GM12875 (cell line): ENCODE data around the gene PABPN1L.
"Not testable (repeated sequence)": the region's sequence is repeated elsewhere in the genome, so short reads cannot be mapped to it uniquely, and the experiment has no call there.

Source experiments
- H3K4me3 ChIP-seq: one replicate; pipeline ENCODE4 v1.5.1; 2011; ENCODE audit warnings: low read depth, low read length, control low read depth
- TF ChIP-seq, protein P1 (sequence below): IDR thresholded peaks from 2 replicates; pipeline ENCODE4 v1.5.1; 2011; ENCODE audit warnings: low read depth, mild to moderate bottlenecking, control low read depth, inconsistent platforms, low read length, moderate library complexity, borderline replicate concordance; ENCODE audit not compliant: insufficient read depth

The PABPN1L gene

DNA sequence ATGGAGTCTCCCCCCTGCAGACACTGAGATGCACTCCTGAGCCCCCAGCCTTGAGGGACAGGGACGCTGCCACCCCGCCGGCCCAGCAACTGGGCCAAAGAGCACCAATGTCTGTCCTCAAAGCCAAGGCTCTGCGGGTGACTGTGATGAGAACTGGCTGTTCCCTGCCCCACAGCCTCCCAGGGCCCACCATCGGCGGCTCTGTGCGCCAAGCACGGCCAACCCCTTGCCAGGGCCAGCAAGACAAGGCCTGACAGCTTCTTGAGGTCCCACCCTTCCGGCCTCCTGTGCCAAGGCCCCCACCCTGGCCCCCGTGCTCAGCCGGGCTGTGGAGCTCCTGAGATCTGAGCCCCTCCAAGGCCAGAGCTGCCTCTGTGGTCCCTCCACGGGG lies 34.2 kb upstream of the PABPN1L start:
- H3K4me3 ChIP-seq, result no peak overlapping the region
- TF ChIP-seq, protein P1, sequence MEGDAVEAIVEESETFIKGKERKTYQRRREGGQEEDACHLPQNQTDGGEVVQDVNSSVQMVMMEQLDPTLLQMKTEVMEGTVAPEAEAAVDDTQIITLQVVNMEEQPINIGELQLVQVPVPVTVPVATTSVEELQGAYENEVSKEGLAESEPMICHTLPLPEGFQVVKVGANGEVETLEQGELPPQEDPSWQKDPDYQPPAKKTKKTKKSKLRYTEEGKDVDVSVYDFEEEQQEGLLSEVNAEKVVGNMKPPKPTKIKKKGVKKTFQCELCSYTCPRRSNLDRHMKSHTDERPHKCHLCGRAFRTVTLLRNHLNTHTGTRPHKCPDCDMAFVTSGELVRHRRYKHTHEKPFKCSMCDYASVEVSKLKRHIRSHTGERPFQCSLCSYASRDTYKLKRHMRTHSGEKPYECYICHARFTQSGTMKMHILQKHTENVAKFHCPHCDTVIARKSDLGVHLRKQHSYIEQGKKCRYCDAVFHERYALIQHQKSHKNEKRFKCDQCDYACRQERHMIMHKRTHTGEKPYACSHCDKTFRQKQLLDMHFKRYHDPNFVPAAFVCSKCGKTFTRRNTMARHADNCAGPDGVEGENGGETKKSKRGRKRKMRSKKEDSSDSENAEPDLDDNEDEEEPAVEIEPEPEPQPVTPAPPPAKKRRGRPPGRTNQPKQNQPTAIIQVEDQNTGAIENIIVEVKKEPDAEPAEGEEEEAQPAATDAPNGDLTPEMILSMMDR, result no peak

DNA sequence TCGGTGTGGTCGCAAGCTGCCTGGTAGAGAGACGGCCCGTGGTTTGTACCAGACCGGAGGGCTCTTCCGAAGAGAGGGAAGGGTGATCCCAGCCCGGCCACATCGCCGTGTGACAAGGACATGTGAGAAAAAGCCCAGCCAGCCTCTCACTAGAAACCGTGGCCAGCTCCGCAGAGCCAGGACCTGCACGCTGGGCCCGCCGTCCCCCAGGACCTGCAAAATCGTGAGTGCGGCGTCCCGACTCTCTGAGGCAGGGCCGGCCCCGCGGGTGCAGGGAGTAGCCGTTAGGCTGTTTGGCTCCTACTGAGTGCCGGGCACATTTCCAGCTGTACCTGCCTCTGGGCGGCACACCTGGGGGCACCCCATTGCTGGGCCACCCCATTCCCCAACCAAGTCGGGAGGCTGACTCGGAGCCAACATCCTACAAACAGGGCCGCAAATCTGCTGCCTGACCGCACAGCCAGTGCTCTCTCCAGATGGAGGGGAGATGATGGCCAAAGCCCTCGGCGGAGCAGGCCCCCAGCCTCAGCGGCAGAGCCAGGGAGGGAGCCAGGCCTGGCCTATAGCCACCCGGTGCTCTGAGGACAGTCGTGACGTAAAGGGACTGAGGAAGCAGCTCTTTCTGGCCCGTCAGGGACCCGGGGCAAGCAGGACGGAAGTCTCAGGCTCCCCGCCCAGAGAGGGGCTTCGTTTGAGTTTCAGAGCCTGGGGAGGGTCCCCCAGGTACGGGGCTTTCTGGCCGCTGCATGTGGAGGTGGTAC lies 33.6 kb upstream of the PABPN1L start:
- TF ChIP-seq, protein P1, result no peak
- no peak overlapping the region for H3K4me3 ChIP-seq

DNA sequence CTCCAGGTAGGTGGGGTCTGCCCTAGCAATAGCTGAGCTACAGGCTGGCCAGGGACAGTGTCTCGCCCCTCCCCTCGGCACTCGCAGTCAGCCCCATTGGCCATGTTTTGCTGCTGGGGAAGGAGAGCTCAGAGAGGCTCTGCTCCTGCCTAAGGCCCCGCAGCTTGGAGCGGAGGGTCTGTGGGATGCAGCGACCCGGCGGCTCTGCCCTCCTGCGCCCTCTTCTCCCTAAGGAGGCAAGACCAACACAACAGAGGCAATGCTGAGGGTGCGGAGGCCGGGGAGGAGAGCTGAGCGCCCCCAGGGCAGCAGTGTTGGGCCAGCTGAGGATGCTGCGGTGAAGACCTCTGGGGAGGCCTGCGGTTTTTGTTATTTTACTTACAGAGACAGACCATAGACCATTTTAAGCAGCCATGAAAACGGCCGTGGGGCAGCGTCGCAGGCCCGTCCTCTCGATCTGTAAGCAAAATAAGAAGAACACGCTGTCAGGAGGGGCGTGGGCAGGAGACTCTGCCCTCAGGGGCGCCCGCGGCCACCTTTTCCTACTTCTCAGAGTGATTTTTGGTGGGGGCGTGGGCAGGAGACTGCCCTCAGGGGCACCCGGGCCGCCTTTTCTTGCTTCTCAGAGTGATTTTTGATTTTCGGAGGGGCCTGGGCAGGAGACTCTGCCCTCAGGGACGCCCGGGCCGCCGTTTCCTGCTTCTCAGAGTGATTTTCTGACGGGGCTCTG lies 31.4 kb upstream of the PABPN1L start:
- H3K4me3 ChIP-seq, result no peak overlapping the region
- TF ChIP-seq, protein P1, result no peak

DNA sequence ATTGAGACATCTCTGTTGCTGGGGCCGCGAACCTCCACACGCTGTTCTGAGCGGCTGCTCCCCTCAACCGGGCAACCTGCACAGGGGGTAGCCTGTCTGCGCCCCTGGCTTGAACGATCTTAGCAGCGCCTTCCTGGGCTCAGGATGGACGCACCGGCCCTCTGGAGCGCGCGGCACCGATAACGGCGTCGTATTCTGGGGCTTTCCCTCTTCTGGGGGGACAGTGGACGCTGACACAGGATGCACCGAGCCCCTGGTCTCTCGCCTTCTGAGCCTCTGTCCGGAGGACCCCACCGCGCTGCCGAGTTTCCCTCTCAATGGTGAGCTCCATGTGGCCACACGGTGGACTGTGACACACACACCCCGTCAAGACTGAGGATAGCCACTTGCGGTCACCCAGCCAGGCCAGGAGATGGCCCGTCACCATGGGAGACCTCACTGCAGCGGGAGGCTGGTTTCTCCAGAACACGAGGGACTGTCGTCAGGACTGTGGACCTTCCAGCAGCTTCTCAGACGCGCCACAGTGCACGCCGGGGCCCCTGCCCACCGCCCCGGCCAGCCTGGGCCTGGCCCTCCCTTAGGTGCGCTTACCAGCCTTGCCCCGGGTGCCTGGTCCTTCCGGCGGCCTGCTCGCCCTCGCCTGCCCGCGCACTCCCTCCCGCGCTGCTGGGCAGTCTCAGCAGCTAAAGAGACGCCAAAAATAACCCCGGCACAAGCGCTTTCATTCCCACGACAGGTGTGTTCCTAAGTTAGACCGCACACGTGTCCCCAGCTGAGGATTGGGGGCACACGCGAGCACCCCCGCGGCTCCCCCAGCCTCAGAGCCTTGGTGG lies 30.0 kb upstream of the PABPN1L start:
- no peak overlapping the region for H3K4me3 ChIP-seq
- TF ChIP-seq, protein P1, result no peak

DNA sequence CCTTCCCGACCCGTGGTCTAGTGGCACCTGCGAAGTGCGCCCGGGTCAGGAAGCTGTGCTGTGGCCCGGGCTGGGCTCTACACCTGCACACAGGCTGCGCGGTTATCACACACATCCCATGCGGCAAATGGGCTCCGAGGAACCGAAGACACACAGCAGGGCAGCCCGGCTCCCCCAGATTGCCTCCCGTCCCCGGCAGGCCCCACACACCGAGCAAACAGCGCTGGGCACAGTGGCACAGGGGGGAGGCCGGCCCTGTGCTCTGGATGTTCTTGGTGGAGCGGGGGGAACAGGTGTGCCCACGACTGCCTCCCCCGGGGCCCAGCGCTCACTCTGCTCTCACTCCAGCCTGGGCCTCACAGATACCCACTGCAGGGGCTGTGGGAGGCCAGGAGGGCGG lies 28.9 kb upstream of the PABPN1L start:
- no peak overlapping the region for H3K4me3 ChIP-seq
- TF ChIP-seq, protein P1, result no peak

DNA sequence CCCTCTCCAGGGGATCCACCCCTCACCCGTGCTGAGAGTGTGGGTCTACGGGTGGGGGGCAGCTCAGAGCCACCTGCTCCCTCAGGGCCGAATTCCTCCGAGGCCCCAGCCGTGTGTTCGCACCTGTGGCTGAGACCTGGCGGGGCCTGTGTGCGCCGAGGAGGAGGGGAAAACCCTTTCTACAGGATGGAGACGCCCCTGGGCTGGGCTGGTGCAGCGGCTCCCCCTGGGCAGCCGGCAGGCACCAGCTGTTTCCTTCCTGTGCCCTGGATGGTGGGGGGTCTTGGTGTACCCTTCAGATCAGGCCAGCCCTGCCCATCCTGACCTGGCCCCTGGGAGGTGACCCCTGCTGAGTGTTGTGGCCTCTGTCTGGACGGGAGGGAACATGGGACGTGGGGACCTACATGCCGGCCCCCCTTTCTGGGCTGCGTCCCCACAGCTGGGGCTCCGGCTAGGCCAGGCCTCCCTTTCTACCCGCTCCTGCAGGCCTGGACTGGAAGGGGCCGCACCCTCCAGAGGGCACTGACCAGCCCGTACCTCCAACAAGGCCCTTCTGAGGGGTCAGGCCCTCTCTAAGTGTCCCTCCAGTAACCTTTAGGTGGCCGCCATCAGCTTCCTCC lies 28.3 kb upstream of the PABPN1L start:
- H3K4me3 ChIP-seq, result no peak overlapping the region
- TF ChIP-seq, protein P1, result no peak

DNA sequence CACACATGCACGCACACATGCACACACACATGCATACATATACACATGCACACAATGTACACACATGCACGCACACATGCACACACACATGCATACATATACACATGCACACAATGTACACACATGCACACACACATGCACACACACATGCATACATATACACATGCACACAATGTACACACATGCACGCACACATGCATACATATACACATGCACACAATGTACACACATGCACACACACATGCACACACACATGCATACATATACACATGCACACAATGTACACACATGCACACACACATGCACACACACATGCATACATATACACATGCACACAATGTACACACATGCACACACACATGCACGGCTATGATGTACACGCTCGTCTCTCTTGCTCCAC lies 27.8 kb upstream of the PABPN1L start:
- not testable (repeated sequence) for H3K4me3 ChIP-seq
